ENCODE measurements around the gene SLC13A3. TPM values are rescaled to one million over a fixed set of nuclear protein-coding genes. Genes with fewer than 3 reads are reported as not detected.

The SLC13A3 gene
- total RNA-seq, 1 donor from 2014 or later, result 0.66 TPM

- no peak overlapping the region for H2AFZ ChIP-seq (ENCODE audit: low read depth, low read length)
- H3K4me1 ChIP-seq (ENCODE audit: insufficient read depth, low read length), result no peaks in the 10 kb centered on the region
- no peak overlapping the region for H3K9ac ChIP-seq (ENCODE audit: low read length)
- H3K27ac ChIP-seq (ENCODE audit: low read depth, low read length), result no peak overlapping the region
- H4K20me1 ChIP-seq (ENCODE audit: insufficient read depth, low read length), result no peaks in the 10 kb centered on the region
- no peaks in the 10 kb centered on the region for H3K36me3 ChIP-seq (ENCODE audit: insufficient read depth, low read length)
- H3K4me1 Mint-ChIP-seq (ENCODE audit: low read depth, unreplicated experiment), result no peaks in the 10 kb centered on the region
- H3K4me2 ChIP-seq (ENCODE audit: low read length), result no peak overlapping the region
- no peaks in the 10 kb centered on the region for H3K79me2 ChIP-seq (ENCODE audit: insufficient read depth, low read length)
- H3K27ac Mint-ChIP-seq (ENCODE audit: unreplicated experiment), result no peak overlapping the region
- H3K36me3 Mint-ChIP-seq (ENCODE audit: low read depth, unreplicated experiment), result peaks cover 2% of the 10 kb centered on the region
- H3K9me3 ChIP-seq (ENCODE audit: insufficient read depth, low read depth, low read length), result no peaks in the 10 kb centered on the region
- H3K4me3 Mint-ChIP-seq (ENCODE audit: unreplicated experiment), result no peak overlapping the region
- no peaks in the 10 kb centered on the region for H3K27me3 ChIP-seq (ENCODE audit: insufficient read depth, low read length)
- TF ChIP-seq EZH2 (IDR thresholded peaks at IDR 0.05; ENCODE audit: insufficient read depth, low read length) (no peak), CTCF (IDR thresholded peaks at IDR 0.05; ENCODE audit: insufficient read depth, low read depth, low read length) (no peak)
- FAIRE-seq (no peak), DNase-seq (ENCODE audit: low read depth) (no peak)
- peaks cover 4% of the 10 kb centered on the region for H3K27me3 Mint-ChIP-seq (ENCODE audit: low read depth, unreplicated experiment)
- no peak overlapping the region for H3K4me3 ChIP-seq (ENCODE audit: insufficient read depth, low read depth, low read length)
- H3K9me3 Mint-ChIP-seq (ENCODE audit: unreplicated experiment), result peaks cover 3% of the 10 kb centered on the region
Observed at GRCh38 chr20:46610145-46610544, 41.1 kb downstream of the SLC13A3 start.

GRCh38 chr20:46609043-46609442 is 42.2 kb downstream of the SLC13A3 start:
- FAIRE-seq (no peak), DNase-seq (ENCODE audit: low read depth) (no peak)
- Histone ChIP-seq H3K9me3 (ENCODE audit: insufficient read depth, low read depth, low read length) (no peaks in the 10 kb centered on the region), H4K20me1 (ENCODE audit: insufficient read depth, low read length) (no peaks in the 10 kb centered on the region), H3K4me3 (ENCODE audit: insufficient read depth, low read depth, low read length) (no peak overlapping the region), H3K9ac (ENCODE audit: low read length) (no peak overlapping the region), H2AFZ (ENCODE audit: low read depth, low read length) (no peak overlapping the region), H3K27me3 (ENCODE audit: insufficient read depth, low read length) (no peaks in the 10 kb centered on the region), H3K27ac (ENCODE audit: low read depth, low read length) (no peak overlapping the region), H3K79me2 (ENCODE audit: insufficient read depth, low read length) (no peaks in the 10 kb centered on the region), H3K4me2 (ENCODE audit: low read length) (no peak overlapping the region), H3K36me3 (ENCODE audit: insufficient read depth, low read length) (no peaks in the 10 kb centered on the region), H3K4me1 (ENCODE audit: insufficient read depth, low read length) (no peaks in the 10 kb centered on the region)
- Mint-ChIP-seq H3K9me3 (ENCODE audit: unreplicated experiment) (peaks cover 3% of the 10 kb centered on the region), H3K36me3 (ENCODE audit: low read depth, unreplicated experiment) (peaks cover 2% of the 10 kb centered on the region), H3K27me3 (ENCODE audit: low read depth, unreplicated experiment) (no peaks in the 10 kb centered on the region), H3K4me3 (ENCODE audit: unreplicated experiment) (no peak overlapping the region), H3K4me1 (ENCODE audit: low read depth, unreplicated experiment) (no peaks in the 10 kb centered on the region), H3K27ac (ENCODE audit: unreplicated experiment) (no peak overlapping the region)
- TF ChIP-seq EZH2 (IDR thresholded peaks at IDR 0.05; ENCODE audit: insufficient read depth, low read length) (no peak), CTCF (IDR thresholded peaks at IDR 0.05; ENCODE audit: insufficient read depth, low read depth, low read length) (no peak)

GRCh38 chr20:46607849-46608497 is 43.3 kb downstream of the SLC13A3 start:
- no peak overlapping the region for H3K4me2 ChIP-seq (ENCODE audit: low read length)
- FAIRE-seq (no peak), DNase-seq (ENCODE audit: low read depth) (no peak)
- TF ChIP-seq CTCF (IDR thresholded peaks at IDR 0.05; ENCODE audit: insufficient read depth, low read depth, low read length) (no peak), EZH2 (IDR thresholded peaks at IDR 0.05; ENCODE audit: insufficient read depth, low read length) (no peak)
- H3K4me1 Mint-ChIP-seq (ENCODE audit: low read depth, unreplicated experiment), result no peaks in the 10 kb centered on the region
- H3K27me3 Mint-ChIP-seq (ENCODE audit: low read depth, unreplicated experiment), result no peaks in the 10 kb centered on the region
- H3K27me3 ChIP-seq (ENCODE audit: insufficient read depth, low read length), result no peaks in the 10 kb centered on the region
- no peaks in the 10 kb centered on the region for H3K36me3 ChIP-seq (ENCODE audit: insufficient read depth, low read length)
- H3K9ac ChIP-seq (ENCODE audit: low read length), result no peak overlapping the region
- H3K4me1 ChIP-seq (ENCODE audit: insufficient read depth, low read length), result no peaks in the 10 kb centered on the region
- H3K27ac ChIP-seq (ENCODE audit: low read depth, low read length), result no peak overlapping the region
- H3K9me3 ChIP-seq (ENCODE audit: insufficient read depth, low read depth, low read length), result no peaks in the 10 kb centered on the region
- peaks cover 2% of the 10 kb centered on the region for H3K36me3 Mint-ChIP-seq (ENCODE audit: low read depth, unreplicated experiment)
- H2AFZ ChIP-seq (ENCODE audit: low read depth, low read length), result no peak overlapping the region
- no peaks in the 10 kb centered on the region for H4K20me1 ChIP-seq (ENCODE audit: insufficient read depth, low read length)
- no peak overlapping the region for H3K27ac Mint-ChIP-seq (ENCODE audit: unreplicated experiment)
- H3K4me3 Mint-ChIP-seq (ENCODE audit: unreplicated experiment), result no peak overlapping the region
- H3K79me2 ChIP-seq (ENCODE audit: insufficient read depth, low read length), result no peaks in the 10 kb centered on the region
- no peak overlapping the region for H3K4me3 ChIP-seq (ENCODE audit: insufficient read depth, low read depth, low read length)
- peaks cover 3% of the 10 kb centered on the region for H3K9me3 Mint-ChIP-seq (ENCODE audit: unreplicated experiment)

Data from astrocyte (in vitro differentiated cells and primary cell).